Tibial artery (tissue), 4 donors: ENCODE results near the gene OR10G4.

Experiments
- DNase-seq, 2 donors: peaks; one replicate each; pipeline ENCODE4 v3.0.0-alpha.2; 2019
- H3K27ac ChIP-seq, 2 donors: fragments of 200-600 bp; sonication (generic) in 1 of 2; 1 replicate in 1 of 2; 2 replicates in 1 of 2; pipeline ENCODE4 v1.5.1; 2018 to 2019; ENCODE audit warnings: mild to moderate bottlenecking in 1 of 2
- H3K27me3 ChIP-seq, 2 donors: fragments of 200-600 bp; sonication (generic) in 1 of 2; one replicate each; pipeline versions ENCODE4 v1.5.1 to v1.6.0; 2016 to 2019
- H3K36me3 ChIP-seq, 3 donors: fragments of 200-600 bp; sonication (generic) in 2 of 3; one replicate each; pipeline ENCODE4 v1.5.1; 2016 to 2019; ENCODE audit warnings: mild to moderate bottlenecking in 2 of 3
- H3K4me1 ChIP-seq, 4 donors: fragments of 200-600 bp; sonication (generic) in 2 of 4; 1 replicate in 3 of 4; 2 replicates in 1 of 4; pipeline ENCODE4 v1.5.1; 2016 to 2019
- H3K4me3 ChIP-seq, 2 donors: fragments of 200-600 bp; sonication (generic) in 1 of 2; 1 replicate in 1 of 2; 2 replicates in 1 of 2; pipeline ENCODE4 v1.5.1; 2018 to 2019; ENCODE audit warnings: mild to moderate bottlenecking in 2 of 2
- H3K9me3 ChIP-seq, 3 donors: fragments of 200-600 bp; sonication (generic) in 1 of 3; one replicate each; pipeline ENCODE4 v1.5.1; 2016 to 2019
- CTCF ChIP-seq, 2 experiments: fragments of 200-600 bp in 1 of 2; fragments of 450-650 bp in 1 of 2; IDR thresholded peaks; one replicate each; pipeline ENCODE4 v1.5.1; 2017 to 2019; ENCODE audit warnings: antibody characterized with exemption in 2 of 2, mild to moderate bottlenecking in 1 of 2, moderate library complexity in 1 of 2
- intact Hi-C: fragments of 100-400 bp; cut with DNase I; formaldehyde crosslinking; loops from one replicate; pipeline ENCODE4 v1.15.0; 2023; ENCODE audit warnings: low total_unique reads

OR10G4 gene

GRCh38 chr11:124012697-124013096 lies at the start of gene OR10G4:
OR10G4 (plus strand) TSS chr11:124012997; CDS start chr11:124015575, 2,578 bp downstream.
- Histone ChIP-seq H3K27ac (no peak within 1 kb of the TSS), H3K4me3 (no peak within 1 kb of the TSS), H3K9me3 (no peaks in the 10 kb centered on the region), H3K36me3 (no peaks in the 10 kb centered on the region), H3K4me1 (no peaks in the 10 kb centered on the region), H3K27me3 (no peaks in the 10 kb centered on the region)
- no peak for DNase-seq
- no peak for TF ChIP-seq CTCF (IDR thresholded peaks at IDR 0.05)
- intact Hi-C loops, result no loop called here

GRCh38 chr11:123973816-123974215 lies 39.0 kb upstream of the OR10G4 start:
- intact Hi-C loops, result no loop called here
- no peak for TF ChIP-seq CTCF (IDR thresholded peaks at IDR 0.05)
- Histone ChIP-seq H3K4me1 (no peaks in the 10 kb centered on the region), H3K36me3 (no peaks in the 10 kb centered on the region), H3K9me3 (no peaks in the 10 kb centered on the region), H3K27ac (no peak overlapping the region), H3K4me3 (no peak overlapping the region), H3K27me3 (no peaks in the 10 kb centered on the region)
- DNase-seq, result no peak

GRCh38 chr11:123976770-123977560 lies 35.8 kb upstream of the OR10G4 start:
- Histone ChIP-seq H3K4me1 (no peaks in the 10 kb centered on the region), H3K27ac (no peak overlapping the region), H3K36me3 (no peaks in the 10 kb centered on the region), H3K4me3 (no peak overlapping the region), H3K27me3 (no peaks in the 10 kb centered on the region), H3K9me3 (no peaks in the 10 kb centered on the region)
- intact Hi-C loops, result no loop called here
- no peak for TF ChIP-seq CTCF (IDR thresholded peaks at IDR 0.05)
- DNase-seq, result no peak

- TF ChIP-seq CTCF (IDR thresholded peaks at IDR 0.05), result no peak
- no peak for DNase-seq
- Histone ChIP-seq H3K36me3 (no peaks in the 10 kb centered on the region), H3K27me3 (no peaks in the 10 kb centered on the region), H3K4me1 (no peaks in the 10 kb centered on the region), H3K27ac (no peak within 1 kb of the TSS), H3K9me3 (no peaks in the 10 kb centered on the region), H3K4me3 (no peak within 1 kb of the TSS)
- intact Hi-C loops, result no loop called here
These were observed 35.0 kb upstream of the OR10G4 start, which contains the start of gene OR10S1 for GRCh38 chr11:123977731-123978347. OR10S1 (minus strand) TSS chr11:123977781; CDS start chr11:123977664, 117 bp downstream.

- no peak for DNase-seq
- H3K36me3 ChIP-seq, result no peaks in the 10 kb centered on the region
- intact Hi-C loops, result no loop called here
- H3K27ac ChIP-seq, result no peak overlapping the region
- H3K27me3 ChIP-seq, result no peaks in the 10 kb centered on the region
- no peaks in the 10 kb centered on the region for H3K9me3 ChIP-seq
- TF ChIP-seq CTCF (IDR thresholded peaks at IDR 0.05), result no peak
- H3K4me3 ChIP-seq, result no peak overlapping the region
- H3K4me1 ChIP-seq, result no peaks in the 10 kb centered on the region
These were observed 33.5 kb upstream of the OR10G4 start for GRCh38 chr11:123979311-123979710.
